HG02884 (cell line): ENCODE results near the gene HSPB9.

ENCODE experiments used
- ATAC-seq: cut with Tn5 transposase; IDR thresholded peaks from one replicate; pipeline ENCODE4 v1.9.1; 2021; ENCODE audit warnings: mild to moderate bottlenecking, moderate library complexity; ENCODE audit not compliant: unreplicated experiment

Gene HSPB9

GRCh38 chr17:42118126-42118510 is 4.5 kb upstream of the HSPB9 start:
- ATAC-seq: no peak

DNA sequence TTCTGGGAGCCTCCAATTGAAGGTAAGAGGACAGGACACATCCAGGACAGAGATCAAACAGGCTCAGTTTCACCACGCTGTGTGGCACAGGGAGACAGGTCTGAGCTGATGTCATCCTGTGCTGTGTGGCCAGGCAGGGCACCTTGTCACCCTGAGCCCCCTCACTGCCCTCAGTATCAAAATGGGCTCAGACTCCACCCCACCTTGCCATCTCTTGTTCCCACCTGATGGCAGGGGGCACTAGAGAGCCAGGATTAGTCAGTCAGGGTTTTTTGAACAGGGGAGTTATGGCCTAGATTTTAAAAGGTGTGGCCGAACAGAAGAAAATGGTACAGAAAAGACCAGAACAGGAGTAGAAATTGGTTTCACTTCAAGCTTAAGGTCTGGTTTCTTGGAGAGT is 4.1 kb upstream of the HSPB9 start:
- ATAC-seq: no peak

DNA sequence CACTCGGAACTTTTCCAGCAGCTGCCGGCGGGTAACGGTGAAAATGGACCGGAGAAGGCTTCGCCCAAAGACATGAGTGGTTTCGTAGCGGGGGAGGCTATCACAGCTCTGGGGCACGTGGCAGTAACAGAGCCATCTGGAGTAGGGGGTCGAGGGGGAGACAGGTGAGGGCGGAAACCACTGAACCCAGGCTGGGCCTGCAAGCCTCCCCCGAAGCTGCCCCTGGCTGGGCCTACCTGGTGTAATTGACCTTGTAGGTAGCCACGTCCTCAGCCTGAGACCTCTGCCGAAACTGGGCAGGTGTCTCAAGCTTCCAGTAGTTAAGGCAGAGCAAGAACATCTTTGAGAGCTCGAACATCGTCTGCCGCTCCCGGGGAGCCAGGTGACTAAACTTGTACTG is 3.3 kb upstream of the HSPB9 start:
- ATAC-seq: no peak

- ATAC-seq: no peak
Observed at GRCh38 chr17:42120161-42120769, 2.3 kb upstream of the HSPB9 start.

DNA sequence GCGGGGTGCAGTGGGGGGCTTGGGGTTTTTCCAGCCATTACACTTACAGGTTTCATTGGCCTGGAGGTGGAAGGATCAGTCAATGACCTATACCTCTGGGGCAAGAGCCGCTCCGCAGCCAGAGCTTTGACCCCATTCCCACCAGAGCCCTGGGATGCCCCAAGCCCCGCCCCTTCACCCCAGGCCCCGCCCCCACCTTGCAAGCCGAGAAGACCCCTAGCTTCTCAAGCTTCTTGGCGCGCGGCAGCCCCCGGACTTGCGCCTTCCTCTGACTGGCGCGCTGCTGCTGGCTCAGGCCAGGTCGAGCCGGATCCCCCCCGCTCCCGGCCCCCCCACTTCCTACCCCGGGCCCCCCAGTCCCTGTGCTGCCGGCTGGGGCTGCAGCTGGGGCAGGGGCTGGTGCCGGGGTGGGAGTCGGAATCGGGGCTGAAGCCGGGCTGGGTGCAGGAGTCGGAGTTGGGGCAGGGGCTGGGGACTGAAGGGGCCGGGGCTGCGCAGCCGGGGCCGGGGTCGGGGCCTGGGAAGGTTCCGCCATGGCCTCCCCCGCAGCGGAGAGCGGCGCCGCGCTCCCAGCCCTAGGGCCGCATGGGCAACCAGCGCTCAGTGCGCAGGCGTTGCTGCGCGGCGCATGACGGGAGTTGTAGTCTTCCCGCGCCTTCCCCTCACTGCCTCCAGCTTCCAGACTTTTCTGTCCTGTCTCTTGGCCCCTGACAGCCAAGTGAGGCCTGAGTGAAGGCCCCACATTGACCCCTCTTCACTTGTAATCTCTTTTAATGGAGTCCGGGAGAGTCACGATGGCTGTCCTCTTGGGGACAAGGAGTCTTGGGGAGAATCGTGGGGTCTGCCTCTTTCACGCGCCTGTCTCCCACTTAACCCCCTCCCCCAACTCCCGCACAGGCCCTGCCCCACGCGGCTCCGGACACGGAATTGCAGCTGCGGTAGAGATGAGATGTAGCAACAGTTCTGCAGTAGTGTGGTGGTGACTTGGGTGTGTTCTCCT is 1.5 kb upstream of the HSPB9 start, which contains the start of gene KAT2A:
Gene KAT2A, minus strand, starts transcription at position 598 of the 1,000 bp plus-strand sequence. Its CDS starts 63 bp downstream, at position 535.
- ATAC-seq: no peak

DNA sequence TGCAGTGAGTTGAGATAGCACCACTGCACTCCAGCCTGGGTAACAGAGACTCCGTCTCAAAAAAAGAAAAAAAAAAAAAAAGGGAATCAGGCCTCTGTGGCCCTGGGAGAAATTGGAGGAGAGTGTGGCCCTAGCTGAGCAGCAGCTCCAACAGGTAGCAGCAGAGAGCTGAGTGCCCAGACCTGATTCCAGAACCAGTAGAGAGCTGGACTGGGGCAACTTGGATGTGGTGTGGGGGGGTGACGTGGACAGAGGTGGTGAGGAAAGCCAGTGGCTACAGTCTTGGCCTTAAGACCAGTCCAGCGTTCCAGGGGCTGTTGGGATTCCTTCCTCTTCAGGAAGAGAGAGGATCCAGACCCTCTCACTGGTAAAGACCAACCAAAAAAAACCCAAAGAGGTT is 1.7 kb downstream of the HSPB9 start:
- no peak for ATAC-seq

DNA sequence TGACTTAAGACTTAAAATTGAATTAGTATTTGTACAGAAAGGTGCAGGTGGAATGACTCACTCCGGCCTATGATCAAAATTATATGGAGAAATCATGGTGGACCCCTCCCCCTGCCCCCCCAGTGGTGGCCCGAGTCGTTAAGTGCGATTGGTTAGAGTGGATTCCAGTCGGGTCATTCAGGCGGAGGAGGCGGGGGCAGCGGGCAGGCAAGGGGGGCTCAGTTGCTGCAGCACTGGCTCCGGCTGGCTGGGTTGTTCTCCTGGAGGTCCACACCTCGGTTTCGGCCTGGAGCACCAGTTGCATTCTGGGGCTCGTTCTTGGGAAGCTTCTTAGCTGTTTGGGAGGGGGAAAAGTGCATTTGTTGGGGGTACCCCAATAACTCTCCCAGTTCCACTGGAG is 3.0 kb downstream of the HSPB9 start:
- no peak for ATAC-seq

DNA sequence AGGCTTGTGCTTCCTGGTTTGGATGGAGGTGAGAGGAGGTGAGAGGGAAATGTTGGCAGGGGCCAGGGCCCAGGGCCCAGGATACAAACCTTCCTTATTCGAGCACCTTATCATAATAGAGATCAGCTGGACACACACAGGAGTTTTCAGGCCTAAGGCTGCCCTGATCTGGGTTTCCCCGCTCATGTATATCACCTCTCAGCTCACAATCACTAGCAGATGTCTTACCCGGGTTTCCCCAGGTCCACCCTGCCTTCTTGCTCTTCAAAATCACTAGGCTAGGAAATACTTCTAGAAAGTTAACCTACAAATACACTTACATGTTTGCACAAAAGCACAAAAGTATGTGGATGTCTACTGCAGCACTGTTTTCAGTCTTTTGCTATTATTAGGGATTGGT is 4.2 kb downstream of the HSPB9 start:
- ATAC-seq: no peak

DNA sequence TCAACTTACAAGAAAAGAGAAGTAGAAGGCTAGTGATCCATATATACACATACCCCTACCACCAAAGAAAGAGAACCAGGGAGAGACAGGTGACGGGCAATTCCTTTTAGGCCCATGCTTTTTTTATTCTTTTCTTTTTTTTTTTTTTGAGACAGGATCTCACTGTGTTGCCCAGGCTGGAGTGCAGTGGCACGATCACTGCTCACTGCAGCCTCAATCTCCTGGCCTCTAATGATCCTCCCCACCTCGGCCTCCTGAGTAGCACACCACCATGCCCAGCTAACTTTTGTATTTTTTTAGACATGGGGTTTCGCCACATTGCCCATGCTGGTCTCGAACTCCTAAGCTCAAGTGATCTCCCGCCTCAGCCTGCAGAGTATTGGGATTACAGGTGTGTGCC is 4.8 kb downstream of the HSPB9 start:
- no peak for ATAC-seq

DNA sequence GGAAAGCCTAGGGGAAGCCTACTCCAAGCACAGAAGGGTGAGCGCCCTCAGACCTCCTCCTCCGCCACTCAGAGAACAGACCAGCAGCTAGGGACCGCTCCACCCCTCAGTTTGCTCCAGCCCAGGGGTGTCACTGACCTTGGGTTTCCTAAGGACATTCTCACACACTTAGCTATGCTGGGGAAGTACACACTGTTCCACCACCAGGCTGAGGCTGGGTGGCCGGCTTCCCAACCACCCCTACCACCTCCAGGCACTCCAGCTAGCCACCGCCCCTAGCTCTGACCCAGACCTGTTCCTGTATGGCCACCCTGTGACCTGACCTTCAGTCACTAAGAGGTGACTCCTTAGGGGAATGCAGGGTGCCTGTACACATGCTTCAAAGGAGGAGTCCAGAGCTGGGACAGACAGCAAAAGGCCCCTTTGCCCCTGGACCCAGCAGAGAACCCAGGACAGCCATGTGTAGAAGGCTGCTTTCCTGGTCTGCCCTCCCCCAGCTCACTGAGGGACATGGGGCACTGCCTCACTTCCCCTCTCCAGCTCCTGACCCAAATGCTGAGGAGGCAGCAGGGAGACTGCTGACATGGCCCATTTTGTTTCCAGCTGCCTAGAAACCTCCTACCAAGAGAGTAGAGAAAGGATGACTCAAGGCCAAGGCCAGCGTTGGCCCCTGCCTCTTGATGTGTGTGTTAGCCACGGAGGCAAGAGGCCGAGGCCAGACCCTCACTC is 6.7 kb downstream of the HSPB9 start:
- ATAC-seq: no peak

- ATAC-seq: no peak
Observed at GRCh38 chr17:42130310-42130936, 7.8 kb downstream of the HSPB9 start.

GRCh38 chr17:42131232-42131631 is 8.6 kb downstream of the HSPB9 start:
- no peak for ATAC-seq

DNA sequence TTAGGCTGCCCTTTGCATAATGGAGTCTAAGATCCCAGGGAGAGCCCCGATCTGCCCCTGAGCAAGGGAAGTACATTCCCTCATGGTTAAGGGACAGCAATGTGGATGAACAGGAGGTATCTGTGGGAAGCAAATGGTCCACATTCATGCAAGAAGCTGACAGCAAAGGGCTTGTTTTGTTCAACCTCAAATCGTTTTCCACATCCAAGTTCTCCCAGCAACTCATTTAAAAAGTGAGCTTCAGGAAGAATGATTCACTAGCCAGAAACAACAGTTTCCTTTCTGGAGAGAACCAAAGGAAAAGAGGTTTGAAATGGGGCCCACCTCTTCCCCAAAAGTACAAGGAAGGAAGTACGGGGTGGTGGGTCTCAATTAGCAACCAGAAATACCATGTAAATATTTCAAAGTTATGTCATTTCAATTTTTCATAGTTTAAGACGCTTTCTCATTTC is 9.4 kb downstream of the HSPB9 start:
- ATAC-seq: no peak

GRCh38 chr17:42132941-42133340 is 10.3 kb downstream of the HSPB9 start:
- ATAC-seq: no peak

DNA sequence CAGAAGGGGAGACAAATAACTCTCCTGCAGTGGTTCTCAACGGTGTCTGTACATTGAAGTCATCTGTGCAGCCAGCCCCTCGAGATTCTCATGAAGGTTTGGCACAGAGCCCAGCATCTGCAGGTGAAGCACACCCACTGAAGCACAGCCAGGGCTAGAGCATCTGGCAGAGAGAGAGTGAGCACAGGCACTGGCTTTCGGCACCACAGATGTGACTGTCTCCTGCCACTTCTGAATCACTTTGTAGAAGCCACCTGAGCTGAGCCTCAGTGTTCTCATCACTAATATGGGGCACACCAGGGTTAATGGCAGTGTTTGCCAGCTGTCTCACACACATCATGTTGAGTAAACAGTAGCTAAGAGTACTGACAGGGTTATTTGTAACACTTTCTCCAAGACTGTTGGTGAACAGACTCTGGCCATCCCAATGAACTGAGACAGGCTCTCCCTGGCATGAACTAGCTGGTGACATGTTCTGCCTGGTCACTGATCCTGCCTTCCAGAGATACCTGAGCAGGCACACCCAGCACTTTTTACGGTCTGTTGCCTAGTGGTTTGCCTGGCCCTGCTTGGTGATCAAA is 10.9 kb downstream of the HSPB9 start:
- no peak for ATAC-seq

DNA sequence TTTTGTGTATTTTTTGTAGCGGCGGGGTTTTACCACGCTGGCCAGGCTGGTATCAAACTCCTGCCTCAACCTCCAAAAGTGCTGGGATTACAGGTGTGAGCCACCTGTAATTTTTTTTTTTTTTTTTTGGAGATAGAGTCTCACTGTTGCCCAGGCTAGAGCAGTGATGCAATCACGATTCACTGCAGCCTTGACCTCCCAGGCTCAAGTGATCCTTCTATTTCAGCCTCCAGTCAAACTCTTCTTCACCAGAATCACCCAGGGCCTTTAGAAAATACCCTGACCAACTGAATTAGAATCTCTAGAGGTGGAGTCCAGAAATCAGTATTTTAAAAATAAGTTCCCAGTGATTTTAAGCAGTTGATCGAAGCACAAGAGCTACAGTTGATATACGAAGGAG is 12.5 kb downstream of the HSPB9 start:
- ATAC-seq: no peak

- ATAC-seq: no peak
Observed at GRCh38 chr17:42135664-42136653, 13.4 kb downstream of the HSPB9 start.

DNA sequence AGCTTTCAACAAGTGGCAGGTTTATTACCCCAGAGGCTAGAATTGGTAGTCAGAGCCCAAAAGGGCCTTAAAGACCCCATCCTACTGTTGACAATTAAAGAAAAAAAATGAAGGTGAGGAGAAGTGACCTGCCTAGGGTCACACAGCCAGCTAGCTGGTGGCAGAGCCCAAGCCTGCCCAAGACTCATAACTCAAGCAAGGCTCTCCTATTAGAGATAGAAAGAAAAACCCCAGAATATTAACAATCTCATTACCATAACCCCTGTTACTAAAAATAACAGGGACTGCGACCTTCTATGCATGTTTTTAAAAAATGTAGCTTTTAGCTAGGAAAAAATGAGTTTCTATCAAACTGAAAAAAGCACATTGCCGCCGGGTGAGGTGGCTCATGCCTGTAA is 14.0 kb downstream of the HSPB9 start:
- no peak for ATAC-seq

- ATAC-seq: no peak
Observed at GRCh38 chr17:42138749-42139492, 16.3 kb downstream of the HSPB9 start.
